Epithelial cell of prostate (primary cell): ENCODE data around the gene EPS8.
A peak's percentile ranks its signal among the peaks of the same experiment; 100 is the strongest.

ENCODE experiments used
- DNase-seq: peaks from one replicate; pipeline ENCODE4 v3.0.0-alpha.2; 2011; ENCODE audit warnings: low read depth, low spot score
- H3K27ac ChIP-seq: fragments of 450-650 bp; 2 replicates; pipeline ENCODE4 v1.5.1; 2017; ENCODE audit warnings: mild to moderate bottlenecking

Gene EPS8

DNA sequence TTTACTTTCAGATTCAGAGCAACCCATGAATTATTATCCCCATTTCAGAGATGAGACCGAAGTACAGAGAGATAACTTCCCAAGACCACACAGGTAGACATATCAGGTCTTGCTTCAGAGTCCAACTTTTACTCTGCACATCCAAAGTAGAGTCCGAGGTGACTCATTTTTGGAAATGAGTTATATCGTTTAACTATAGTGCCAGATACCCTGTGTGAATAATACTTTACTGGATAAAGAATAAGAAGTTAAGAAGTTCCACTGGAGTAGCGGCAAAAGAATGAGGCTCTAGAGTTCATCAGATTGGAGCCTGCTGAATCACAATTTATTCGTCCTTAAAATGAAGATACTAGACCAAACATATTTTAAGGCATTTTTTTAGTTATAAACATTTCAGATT lies 124.7 kb downstream of the EPS8 start:
- no peak overlapping the region for H3K27ac ChIP-seq
- DNase-seq: no peak

DNA sequence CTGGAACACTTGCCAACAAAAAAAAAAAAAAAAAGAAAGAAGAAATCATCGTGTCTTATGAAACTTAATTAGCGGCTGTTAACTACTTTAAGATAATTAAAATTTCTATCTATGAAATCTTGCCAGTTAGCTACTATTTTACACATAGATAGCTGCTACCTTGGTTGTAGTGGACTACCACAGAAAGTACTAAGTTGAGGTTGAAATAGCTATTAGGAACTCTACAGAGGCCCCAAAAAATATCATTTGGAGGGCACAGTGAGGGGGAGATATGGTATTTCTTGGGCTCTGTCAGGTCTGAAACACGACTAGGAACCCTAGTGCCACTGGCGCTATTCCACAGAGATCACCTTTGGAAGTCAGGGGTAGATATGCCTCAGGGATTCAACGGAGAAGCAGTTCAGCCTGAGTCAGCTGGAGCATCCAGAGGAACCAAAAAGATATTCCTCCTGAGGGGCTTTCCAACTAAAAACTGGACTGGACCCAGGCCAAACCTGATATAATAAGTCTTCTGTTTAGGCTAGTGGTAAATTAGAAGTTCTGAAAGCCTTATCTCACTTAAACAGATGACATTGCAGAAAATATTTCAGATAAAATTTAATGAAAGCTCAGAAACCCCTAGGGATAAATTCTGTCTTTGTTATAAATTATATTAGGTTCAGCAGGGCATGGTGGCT lies 126.1 kb downstream of the EPS8 start:
- no peak for DNase-seq

DNA sequence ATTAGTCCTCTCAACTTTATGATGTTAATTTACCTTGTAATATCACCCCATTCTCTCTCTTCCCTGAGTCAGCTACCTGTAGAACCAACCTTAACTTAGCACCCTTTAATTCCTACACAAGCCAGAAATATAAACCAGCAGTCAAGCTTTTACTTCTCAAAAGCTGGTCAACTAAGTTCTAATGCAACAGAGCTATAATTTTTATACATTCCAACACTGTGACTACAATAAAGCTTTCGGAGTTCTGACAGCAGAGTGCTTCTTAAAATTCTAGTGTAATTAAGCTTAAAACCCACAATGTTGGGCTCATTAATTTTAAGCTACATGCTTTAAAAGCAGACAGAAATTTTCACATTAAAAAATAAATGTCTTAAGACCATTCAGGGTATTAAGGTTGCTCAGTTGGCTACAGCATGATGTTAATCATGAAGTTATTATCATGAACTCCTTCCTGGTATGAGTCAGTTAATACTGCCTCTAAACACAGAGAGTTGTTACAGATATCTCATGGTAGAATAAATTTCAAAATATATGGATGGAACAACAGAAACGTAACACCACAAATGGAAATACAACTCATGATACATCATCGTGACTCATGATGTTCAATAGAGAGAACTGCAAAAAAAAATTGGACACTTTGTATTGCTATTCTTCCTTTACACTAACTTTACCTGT lies 126.7 kb downstream of the EPS8 start:
- peak overlapping the region; percentile 82 for H3K27ac ChIP-seq
- peak; percentile 81 for DNase-seq

More for the DNA sequence above, 126.1 kb downstream of the EPS8 start:
- H3K27ac ChIP-seq: peak overlapping the region; percentile 82

DNA sequence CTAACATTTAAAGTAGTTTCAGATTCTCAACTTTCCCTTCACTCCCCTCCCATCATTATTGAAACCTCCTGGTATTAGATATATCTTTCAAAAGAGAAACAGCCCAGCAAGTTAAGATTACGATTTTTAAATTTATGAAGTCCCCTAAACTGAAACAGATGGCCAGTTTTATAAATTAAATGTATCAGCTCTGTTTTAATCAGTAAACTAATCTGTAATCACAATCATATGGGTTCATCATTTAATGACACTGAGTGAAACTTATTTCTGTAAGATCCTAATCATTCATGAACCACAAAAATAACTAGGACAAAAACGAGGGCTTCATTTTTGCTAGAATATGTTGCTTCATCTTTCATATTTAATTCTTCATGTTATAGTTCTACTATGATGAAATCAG lies 137.8 kb downstream of the EPS8 start:
- no peak for DNase-seq
- no peak overlapping the region for H3K27ac ChIP-seq

DNA sequence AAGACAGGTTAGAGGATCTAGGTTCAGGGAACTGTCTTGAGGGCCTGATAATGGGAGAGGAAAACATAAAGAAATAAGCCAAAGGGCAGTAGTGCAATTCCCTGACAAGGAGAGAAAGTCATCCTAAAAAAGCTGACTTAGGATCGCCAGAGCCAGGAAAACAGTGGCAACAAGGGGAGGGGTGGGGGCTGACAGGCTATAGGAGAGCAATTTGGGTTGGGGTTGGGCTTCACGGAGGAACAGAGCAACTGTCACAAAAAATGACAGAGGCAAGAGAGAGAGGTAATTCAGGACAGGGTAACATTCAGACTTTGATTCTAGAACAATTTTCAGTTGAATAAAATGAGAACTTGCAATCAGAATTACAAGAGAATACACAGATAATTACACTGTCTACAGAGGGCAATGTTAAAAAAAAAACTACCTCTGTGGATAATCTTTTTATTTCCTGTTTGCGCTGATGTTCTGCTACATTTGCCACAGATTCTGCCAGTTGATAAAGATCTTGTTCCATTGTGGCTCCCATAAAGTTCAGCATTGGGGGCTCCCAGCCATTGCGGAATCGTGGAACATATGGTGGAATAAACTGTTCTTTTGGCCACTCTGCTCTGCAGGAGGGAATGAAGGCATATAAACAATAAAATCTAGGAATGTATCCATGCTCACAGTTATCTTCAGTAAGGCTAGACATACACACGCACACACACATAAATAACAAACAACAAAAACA lies 138.6 kb downstream of the EPS8 start:
- H3K27ac ChIP-seq: no peak overlapping the region
- no peak for DNase-seq

DNA sequence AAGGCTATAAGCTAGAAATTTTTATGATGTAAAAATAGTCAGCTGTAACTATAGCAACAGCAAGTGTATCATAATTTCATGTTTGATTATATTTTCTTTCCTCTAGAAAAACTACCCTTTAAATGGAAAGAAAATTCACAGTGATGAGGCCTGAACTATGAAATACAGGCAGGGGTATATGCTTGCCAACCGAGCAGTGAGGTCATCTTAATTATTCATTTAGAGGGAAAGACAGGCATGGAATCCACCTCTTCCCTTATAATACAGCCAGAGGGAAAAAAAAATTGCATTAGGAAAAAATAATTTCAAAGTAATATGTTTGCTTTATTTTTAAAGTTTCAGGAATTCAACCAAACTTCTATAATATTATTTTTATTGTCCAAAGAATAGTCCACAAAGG lies 139.8 kb downstream of the EPS8 start:
- no peak for DNase-seq
- no peak overlapping the region for H3K27ac ChIP-seq

DNA sequence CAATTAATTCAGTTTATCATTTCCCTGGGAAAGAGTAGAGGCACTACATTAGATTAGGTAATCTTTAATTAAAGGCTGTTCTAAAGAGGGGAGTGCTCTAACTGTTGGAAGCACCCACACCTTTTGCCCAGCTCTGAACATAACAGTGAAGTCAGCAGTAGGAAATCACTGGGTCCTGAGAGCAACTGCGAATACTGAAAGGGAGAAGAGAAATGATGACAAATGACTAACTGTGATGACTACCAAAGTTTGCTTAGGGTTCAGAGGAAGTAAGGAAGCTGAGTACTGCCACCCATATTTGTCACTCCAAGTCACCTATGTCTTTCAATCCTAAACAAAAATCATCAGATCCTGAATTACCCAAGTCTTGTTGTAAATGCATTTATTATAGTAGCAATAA lies 140.6 kb downstream of the EPS8 start:
- H3K27ac ChIP-seq: no peak overlapping the region
- no peak for DNase-seq

DNA sequence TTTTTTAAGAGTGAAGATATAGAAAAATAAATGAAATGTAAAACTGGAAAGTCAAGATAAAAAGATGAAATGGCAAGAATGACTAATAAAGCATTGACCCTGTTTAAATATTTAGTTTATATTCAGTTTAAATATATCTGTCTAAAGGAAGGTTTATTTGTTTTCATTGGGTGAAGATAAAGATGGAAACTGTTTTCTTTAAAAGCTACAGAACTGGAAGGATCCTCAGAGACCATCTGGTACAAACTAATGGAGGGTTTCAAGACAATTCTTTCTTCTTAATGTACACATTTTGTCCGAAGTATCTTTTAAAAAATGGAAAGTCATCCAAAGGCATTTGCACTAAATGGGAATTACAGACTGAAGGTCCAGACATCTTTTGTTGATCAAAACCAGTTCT lies 142.6 kb downstream of the EPS8 start:
- no peak overlapping the region for H3K27ac ChIP-seq
- DNase-seq: no peak

DNA sequence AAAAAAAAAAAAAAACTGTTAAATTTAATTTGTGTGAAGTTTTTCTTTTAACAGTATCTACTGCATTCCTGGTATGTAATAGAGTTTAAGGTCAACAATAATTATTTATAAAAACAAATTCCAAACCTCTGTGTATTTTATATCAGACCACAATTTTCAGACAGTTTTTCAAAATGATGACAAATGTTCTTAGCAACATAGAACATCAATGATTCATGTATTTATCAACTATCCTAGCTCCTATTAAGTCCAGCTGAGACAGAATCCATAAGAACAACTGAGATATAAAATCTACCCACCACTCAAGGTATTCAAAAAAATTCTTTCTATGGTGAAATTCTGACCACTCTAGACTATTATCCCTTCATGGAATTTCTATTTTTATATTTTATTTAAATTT lies 144.5 kb downstream of the EPS8 start:
- H3K27ac ChIP-seq: no peak overlapping the region
- DNase-seq: no peak

DNA sequence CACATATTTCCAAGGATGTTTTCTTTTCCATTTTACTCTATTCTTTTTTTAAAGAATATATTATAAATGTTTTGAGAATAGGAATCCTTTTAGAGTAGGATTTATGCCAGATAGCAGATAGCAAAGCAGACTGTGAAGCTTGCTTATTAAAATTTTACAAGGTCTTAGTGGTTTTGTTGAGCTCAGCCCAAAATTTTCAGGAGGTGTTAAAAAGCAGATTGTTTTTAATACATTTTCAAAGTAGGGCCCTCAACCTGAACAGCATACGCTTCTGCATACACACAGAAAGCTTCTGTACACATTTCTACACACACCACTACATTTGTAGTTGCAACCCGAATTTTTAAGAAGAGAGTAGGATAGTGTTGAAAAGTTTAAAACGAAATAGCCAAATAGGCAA lies 151.0 kb downstream of the EPS8 start:
- H3K27ac ChIP-seq: no peak overlapping the region
- no peak for DNase-seq

DNA sequence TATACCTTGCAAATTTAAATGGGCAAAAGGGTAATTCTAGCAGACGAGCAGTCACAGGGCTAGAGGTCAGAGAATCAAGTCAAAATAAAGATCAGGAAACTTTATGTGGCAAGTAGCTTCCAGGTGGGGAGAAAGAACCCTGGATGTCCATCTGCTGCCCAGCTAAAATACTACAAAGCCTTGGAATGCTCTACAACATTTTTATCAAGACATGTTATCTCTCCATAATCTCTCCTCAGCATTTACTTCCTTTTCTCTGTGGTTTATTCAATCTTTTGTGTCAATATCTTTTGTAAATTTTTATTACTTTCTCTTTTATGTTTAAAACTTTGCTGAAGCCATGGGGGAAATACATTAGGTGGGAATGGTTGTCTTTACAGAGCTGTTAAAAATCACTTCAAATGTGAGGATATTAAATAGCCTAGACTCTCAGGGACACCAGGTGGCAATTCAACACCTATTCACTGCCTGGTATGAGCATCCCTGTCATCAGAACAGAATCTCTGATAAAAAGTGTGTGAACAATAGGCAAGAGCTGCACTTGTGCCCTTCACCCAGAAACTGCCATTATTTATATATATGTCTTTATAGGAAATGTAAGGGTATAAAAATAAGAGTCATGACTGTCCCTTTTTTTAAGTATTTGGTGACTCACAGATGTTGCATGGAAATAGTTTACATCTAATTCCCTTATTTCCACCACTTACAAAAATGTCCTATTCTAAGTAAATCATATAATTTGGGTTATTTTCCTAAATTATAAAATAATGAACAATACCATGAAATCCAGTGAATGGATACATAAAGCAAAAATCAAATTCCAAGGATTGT lies 152.9 kb downstream of the EPS8 start:
- no peak for DNase-seq
- H3K27ac ChIP-seq: no peak overlapping the region

DNA sequence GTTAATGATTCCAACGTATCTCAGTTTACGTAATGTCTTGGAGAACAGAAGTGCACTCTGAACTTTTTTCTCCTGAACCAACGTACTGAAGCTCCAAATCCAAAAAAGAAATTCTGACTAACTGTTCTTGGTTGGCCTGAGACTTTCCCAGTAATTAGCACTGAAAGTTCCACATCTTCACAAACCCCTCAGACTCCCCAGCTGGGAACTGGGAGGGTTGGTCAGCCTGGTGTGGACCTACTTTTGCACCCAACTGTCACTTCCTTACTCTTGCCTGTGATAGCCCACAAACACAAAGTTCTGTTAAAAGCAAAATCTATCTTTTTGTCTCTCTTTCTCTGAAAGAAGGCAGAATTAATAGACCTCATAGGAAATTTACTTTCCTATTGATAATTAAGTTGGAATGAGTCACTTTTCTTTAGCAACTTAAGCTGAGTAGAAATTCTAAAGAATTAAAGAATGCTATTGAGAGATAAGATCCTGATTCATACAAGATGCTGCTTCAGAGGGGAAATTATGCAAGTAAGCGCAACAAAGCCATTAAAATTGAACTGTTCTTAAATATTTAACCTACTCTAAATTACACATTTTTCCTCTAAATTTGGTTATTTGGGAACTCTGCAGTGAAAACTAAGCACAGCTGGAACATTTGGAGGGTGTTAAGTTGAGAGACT lies 155.0 kb downstream of the EPS8 start:
- H3K27ac ChIP-seq: no peak overlapping the region
- no peak for DNase-seq

DNA sequence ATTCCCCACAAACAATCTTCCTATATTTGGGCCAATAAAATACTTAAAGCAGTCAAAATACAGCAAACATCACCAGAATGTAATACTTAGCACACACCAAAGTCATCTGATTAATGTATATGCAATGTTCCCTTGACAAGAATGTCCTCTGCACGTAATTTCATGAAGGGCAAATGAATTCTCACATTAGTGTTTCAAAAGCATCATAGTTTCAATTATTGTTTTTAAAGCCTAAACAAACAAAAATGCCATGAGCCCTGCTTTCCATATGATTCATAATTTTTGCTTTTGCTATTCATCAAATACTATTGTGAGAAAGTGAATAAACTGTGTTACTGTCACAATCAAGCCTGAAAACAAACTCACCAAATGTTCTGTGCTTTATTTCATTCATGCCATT lies 156.0 kb downstream of the EPS8 start:
- no peak for DNase-seq
- no peak overlapping the region for H3K27ac ChIP-seq

DNA sequence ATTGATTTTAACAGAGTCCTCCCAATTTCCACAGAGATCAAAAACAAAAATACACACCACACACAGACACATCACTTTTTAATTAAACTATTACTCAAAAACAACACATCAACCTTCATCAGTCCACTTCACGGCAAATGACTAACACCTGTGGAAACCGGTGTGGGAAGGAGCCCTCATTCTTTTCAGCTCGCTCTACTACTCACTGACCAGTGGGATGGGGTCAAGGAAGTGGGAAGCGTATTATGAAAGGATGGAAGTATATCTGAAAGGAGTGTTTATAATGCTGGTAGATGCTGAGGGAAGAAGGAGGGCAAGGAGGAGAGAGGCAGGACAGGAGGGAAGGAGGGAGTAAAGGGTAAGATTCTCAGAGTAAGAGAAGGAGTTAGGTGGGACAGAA lies 156.5 kb downstream of the EPS8 start:
- no peak for DNase-seq
- H3K27ac ChIP-seq: no peak overlapping the region

DNA sequence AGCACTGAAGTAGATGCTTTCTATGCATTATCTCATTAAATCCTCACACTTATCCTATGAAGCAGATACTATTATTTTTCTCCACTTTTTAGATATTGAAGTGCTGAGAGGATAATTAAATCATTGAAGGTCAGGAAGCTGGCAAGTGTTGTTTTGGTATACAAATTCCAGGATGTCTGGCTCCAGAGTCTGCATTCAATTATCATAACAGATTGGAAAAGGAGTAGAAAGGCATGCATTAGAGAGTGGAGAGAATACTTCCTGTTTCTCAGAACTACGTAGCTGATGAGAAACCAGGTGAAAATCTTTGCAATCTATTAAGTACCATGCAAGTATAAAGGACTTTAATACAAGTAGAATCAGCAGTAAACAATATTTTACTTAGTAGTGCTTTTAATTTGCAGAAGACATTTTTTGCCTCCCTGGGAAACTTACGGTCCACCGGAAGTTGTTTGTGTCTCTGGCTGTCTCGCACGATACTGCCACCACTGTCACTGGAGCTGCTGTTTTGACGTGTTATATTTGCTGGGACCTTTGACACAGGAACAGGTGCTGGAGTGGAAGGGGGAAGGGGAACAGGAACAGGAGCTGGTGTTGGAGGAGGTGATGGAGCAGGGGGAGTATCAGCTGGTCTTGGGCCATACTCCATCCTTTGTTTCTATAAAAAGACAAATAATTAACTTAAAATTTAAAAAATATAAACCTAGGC lies 158.0 kb downstream of the EPS8 start:
- no peak overlapping the region for H3K27ac ChIP-seq
- no peak for DNase-seq

DNA sequence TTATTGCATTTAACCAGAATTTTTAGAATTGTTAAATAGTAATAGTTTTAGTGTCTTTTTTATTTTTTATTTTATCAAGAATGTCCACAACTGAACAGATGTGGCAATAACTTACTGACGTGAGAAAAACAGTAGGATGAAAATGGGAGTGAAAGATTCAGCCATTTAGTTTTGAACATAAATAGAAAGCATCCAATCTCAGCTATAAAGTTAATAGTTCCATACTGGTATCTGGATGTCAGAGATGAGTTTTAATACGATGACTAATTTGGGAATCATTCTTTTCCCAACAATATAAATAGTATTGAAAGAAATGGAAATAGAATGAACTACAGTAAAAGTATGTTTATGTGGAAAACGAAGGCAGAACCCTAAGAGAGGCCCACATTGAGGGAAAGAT lies 159.4 kb downstream of the EPS8 start:
- DNase-seq: no peak
- H3K27ac ChIP-seq: peak overlapping the region; percentile 58

DNA sequence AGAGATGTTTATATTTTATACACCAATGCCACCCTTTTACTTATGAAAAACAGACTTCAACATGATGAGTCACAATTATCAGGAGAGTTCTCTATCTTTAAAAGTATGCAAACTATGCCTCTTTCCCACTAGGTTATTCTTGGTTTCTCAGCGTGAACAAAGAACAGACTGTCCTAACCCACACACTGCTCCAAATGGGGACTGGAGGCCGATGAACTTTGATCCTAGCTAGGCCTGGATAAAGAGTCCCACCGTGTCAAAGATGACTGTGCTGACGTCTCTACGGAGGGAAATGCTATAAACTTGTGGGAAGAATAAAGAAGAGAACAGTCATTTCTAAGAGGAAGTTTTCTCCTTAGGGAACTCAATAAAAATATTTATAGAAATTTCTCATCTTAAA lies 160.1 kb downstream of the EPS8 start:
- peak overlapping the region; percentile 58 for H3K27ac ChIP-seq
- peak; percentile 12 for DNase-seq

DNA sequence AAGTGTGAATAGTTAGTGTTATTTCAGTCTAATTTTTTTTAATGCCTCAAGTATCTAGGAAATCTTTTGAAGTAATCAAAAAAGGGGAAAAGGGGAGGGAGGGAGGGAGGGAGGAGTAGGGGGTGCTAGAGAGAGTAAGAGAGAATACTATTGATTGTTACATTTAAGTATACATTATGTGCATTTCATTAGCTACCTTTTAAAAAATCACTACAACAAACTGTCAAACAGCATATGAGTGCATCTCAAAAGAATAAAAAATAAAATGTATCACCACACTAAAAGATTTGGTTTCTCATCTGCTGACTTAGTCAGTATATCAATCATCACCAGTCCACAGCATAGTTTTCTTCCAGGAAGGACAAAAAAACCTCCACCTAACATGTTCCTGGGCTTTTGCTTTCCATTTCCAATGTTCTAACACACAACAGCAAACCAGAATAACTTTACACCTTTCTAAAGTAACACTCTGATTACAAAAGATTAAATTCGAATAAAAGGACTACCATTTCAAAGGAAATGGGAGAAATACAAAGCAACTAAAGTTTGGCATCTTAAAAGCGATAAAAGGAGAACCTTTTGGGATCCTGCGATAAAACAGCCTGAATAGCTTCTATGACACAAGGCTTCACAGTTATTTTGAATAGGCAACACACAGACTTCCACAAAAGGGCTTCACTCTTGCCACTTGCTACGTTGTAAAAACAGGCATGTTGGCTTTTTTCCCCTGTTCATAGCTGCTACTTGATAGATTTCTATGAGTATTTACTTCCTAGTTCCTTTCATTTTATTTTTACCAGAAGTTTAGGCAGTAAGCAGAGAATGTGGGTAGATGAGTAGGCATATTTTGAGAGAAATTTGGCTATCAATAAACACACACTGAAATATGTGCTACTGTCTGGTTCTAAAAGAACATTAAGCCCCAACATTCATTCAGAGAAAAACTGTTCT lies 160.9 kb downstream of the EPS8 start:
- H3K27ac ChIP-seq: peak overlapping the region; percentile 58
- no peak for DNase-seq
